DOHH2 (cell line): Measurements from ENCODE around the gene PPP1R3G.

Experiments
- H3F3A ChIP-seq: fragments of 200-600 bp; sonication (generic), shearing (Covaris generic); 2 replicates; pipeline ENCODE4 v1.6.0; 2016; ENCODE audit warnings: antibody characterized with exemption, mild to moderate bottlenecking; ENCODE audit not compliant: control insufficient read depth, insufficient read depth
- H3K27ac ChIP-seq: fragments of 200-600 bp; sonication (generic); 2 replicates; pipeline ENCODE4 v1.5.1; 2014; ENCODE audit warnings: low read depth, mild to moderate bottlenecking, low read length, moderate library complexity
- H3K27me3 ChIP-seq: fragments of 200-600 bp; sonication (generic); 2 replicates; pipeline ENCODE4 v1.6.1; 2014; ENCODE audit warnings: mild to moderate bottlenecking, low read length, mixed read lengths; ENCODE audit not compliant: control insufficient read depth
- H3K36me3 ChIP-seq: fragments of 200-600 bp; sonication (generic); 2 replicates; pipeline ENCODE4 v1.6.1; 2014; ENCODE audit warnings: mild to moderate bottlenecking, low read length, moderate library complexity, mixed read lengths; ENCODE audit not compliant: control insufficient read depth
- H3K4me1 ChIP-seq: fragments of 200-600 bp; sonication (generic); 2 replicates; pipeline ENCODE4 v1.6.1; 2014; ENCODE audit warnings: mild to moderate bottlenecking, low read length, mixed read lengths; ENCODE audit not compliant: control insufficient read depth
- H3K4me2 ChIP-seq: fragments of 200-600 bp; sonication (generic); 2 replicates; pipeline ENCODE4 v1.6.0; 2014; ENCODE audit warnings: mild to moderate bottlenecking, low read length, moderate library complexity
- H3K4me3 ChIP-seq: fragments of 200-600 bp; sonication (generic); 2 replicates; pipeline ENCODE4 v1.5.1; 2014; ENCODE audit warnings: mild to moderate bottlenecking, low read length, mixed read lengths
- H3K79me2 ChIP-seq: fragments of 200-600 bp; sonication (generic); 2 replicates; pipeline ENCODE4 v1.6.1; 2014; ENCODE audit warnings: mild to moderate bottlenecking, low read length, mixed read lengths; ENCODE audit not compliant: control insufficient read depth
- H3K9me2 ChIP-seq: fragments of 200-600 bp; sonication (generic); replicated peaks from 2 replicates; pipeline ENCODE4 v1.6.1; 2014; ENCODE audit warnings: mild to moderate bottlenecking, low read length, mixed read lengths; ENCODE audit not compliant: control insufficient read depth
- H3K9me3 ChIP-seq: fragments of 200-600 bp; sonication (generic); 2 replicates; pipeline ENCODE4 v1.6.1; 2014; ENCODE audit warnings: antibody characterized with exemption, low read length, mixed read lengths; ENCODE audit not compliant: control insufficient read depth, insufficient read depth
- H4K20me1 ChIP-seq: fragments of 200-600 bp; sonication (generic); 2 replicates; pipeline ENCODE4 v1.6.0; 2014; ENCODE audit warnings: low read depth, mild to moderate bottlenecking, antibody characterized with exemption, low read length, moderate library complexity; ENCODE audit not compliant: control insufficient read depth, insufficient read depth
- EZH2phosphoT487 ChIP-seq: fragments of 200-600 bp; sonication (generic); IDR thresholded peaks from 2 replicates; pipeline ENCODE4 v1.6.1; 2017; ENCODE audit warnings: borderline replicate concordance, mild to moderate bottlenecking, antibody characterized with exemption, low read length, moderate library complexity, mixed read lengths
- TF ChIP-seq, protein P1 (sequence below): fragments of 200-600 bp; sonication (generic); IDR thresholded peaks from one replicate; pipeline ENCODE4 v1.5.1; 2014; ENCODE audit warnings: antibody characterized with exemption, mild to moderate bottlenecking, low read depth, low read length; ENCODE audit not compliant: poor library complexity, severe bottlenecking

The PPP1R3G gene

DNA sequence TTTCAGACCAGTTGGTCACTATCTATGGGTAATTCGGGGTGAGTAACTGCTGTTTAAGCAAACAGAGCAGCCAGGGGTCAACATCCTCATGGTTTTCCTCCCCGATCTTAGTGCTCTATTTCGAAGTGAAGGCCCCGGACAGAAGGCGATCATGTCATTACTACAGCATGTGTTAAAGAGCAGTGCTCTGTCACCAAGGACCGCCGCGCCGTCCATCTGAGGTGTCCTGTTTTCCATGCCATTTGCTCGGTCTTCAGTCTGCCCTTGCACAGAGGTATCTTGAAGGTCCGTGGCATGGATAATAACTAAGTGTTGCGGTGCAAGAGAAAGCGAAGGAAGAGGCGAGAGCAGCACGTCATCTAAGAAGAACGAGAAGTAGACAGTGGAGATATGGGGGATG lies 25.1 kb downstream of the PPP1R3G start:
- no peaks in the 10 kb centered on the region for H3K27me3 ChIP-seq
- H4K20me1 ChIP-seq, result no peaks in the 10 kb centered on the region
- TF ChIP-seq, protein P1, sequence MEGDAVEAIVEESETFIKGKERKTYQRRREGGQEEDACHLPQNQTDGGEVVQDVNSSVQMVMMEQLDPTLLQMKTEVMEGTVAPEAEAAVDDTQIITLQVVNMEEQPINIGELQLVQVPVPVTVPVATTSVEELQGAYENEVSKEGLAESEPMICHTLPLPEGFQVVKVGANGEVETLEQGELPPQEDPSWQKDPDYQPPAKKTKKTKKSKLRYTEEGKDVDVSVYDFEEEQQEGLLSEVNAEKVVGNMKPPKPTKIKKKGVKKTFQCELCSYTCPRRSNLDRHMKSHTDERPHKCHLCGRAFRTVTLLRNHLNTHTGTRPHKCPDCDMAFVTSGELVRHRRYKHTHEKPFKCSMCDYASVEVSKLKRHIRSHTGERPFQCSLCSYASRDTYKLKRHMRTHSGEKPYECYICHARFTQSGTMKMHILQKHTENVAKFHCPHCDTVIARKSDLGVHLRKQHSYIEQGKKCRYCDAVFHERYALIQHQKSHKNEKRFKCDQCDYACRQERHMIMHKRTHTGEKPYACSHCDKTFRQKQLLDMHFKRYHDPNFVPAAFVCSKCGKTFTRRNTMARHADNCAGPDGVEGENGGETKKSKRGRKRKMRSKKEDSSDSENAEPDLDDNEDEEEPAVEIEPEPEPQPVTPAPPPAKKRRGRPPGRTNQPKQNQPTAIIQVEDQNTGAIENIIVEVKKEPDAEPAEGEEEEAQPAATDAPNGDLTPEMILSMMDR, result no peak
- TF ChIP-seq EZH2phosphoT487, result no peak
- no peaks in the 10 kb centered on the region for H3K79me2 ChIP-seq
- no peaks in the 10 kb centered on the region for H3K36me3 ChIP-seq
- no peak overlapping the region for H3K4me2 ChIP-seq
- H3K4me1 ChIP-seq, result no peaks in the 10 kb centered on the region
- H3K9me3 ChIP-seq, result no peaks in the 10 kb centered on the region
- H3K4me3 ChIP-seq, result no peak overlapping the region
- no peaks in the 10 kb centered on the region for H3F3A ChIP-seq
- H3K9me2 ChIP-seq, result no peaks in the 10 kb centered on the region
- no peak overlapping the region for H3K27ac ChIP-seq

DNA sequence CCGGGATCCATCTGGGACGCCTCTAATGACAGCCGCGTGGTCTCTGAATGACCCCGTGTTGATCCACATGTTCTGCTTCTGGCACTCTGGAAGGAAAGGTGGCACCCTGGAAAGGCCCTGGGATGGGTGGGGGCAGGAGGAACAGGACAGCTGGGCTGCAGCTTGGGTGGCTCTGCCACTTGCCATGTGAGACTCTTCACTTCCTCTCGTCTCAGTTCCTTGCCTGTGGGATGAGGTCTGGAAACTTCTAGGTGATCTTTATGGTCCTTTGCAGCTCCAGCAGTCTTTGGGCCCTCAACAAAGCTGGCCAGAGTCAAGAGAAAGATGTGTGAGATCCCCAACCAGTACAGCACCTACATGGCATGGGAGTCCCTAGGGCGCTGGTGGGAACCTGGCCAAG lies 26.5 kb downstream of the PPP1R3G start:
- no peaks in the 10 kb centered on the region for H4K20me1 ChIP-seq
- H3K4me1 ChIP-seq, result no peaks in the 10 kb centered on the region
- TF ChIP-seq EZH2phosphoT487, result no peak
- TF ChIP-seq, protein P1, result no peak
- H3K27me3 ChIP-seq, result no peaks in the 10 kb centered on the region
- no peaks in the 10 kb centered on the region for H3K79me2 ChIP-seq
- H3K9me2 ChIP-seq, result no peaks in the 10 kb centered on the region
- H3K36me3 ChIP-seq, result no peaks in the 10 kb centered on the region
- H3F3A ChIP-seq, result no peaks in the 10 kb centered on the region
- H3K27ac ChIP-seq, result no peak overlapping the region
- no peak overlapping the region for H3K4me3 ChIP-seq
- H3K9me3 ChIP-seq, result no peaks in the 10 kb centered on the region
- no peak overlapping the region for H3K4me2 ChIP-seq

DNA sequence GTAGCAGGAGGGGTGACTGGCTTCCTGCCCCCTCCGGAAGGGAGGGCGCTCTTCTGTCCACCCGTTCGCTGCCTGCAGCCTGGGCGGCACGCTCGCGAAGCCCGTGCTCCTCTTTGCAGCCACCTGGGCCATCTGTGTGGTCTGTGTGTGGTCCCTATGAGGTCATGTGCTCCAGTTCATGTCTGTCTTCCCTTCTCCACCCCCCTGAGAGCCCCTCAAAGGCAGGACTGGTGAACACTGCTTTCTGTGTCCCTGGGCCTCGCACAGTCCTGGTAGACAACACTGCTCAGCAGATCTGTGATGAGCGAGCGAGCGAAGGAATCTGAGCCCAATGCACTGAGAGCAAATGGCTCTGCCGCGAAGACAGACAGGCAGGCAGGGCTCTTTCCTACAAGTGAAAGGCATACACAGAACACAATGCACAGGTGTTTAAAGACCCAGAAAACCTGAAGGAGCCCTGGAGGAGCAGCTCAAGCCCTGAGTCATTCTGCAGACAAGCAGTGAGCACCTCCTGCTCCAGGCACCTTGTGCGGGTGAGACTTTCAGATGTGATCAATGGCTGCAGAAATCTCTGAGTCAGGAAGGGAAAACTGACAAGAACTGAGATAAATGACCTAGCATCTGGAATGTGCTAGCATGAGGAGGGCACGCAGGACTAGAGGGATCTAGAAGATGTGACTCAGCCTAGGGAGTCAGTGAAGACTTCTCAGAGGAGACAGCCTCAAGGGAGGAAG lies 27.1 kb downstream of the PPP1R3G start:
- H3K9me3 ChIP-seq, result no peaks in the 10 kb centered on the region

More for the DNA sequence above, 27.1 kb downstream of the PPP1R3G start:
- H3K27ac ChIP-seq, result no peak overlapping the region
- H3K4me1 ChIP-seq, result no peaks in the 10 kb centered on the region
- H3K27me3 ChIP-seq, result no peaks in the 10 kb centered on the region
- no peaks in the 10 kb centered on the region for H3K36me3 ChIP-seq
- H3F3A ChIP-seq, result no peaks in the 10 kb centered on the region
- TF ChIP-seq, protein P1, result no peak
- no peak for TF ChIP-seq EZH2phosphoT487
- no peak overlapping the region for H3K4me3 ChIP-seq
- H3K79me2 ChIP-seq, result no peaks in the 10 kb centered on the region
- no peak overlapping the region for H3K4me2 ChIP-seq
- H4K20me1 ChIP-seq, result no peaks in the 10 kb centered on the region
- no peaks in the 10 kb centered on the region for H3K9me2 ChIP-seq
